KMS-11 (cell line): ENCODE data around the gene SLC24A5.

Experiments used
- H2AFZ ChIP-seq: fragments of 200-600 bp; sonication (generic); 2 replicates; pipeline ENCODE4 v1.6.1; 2016; ENCODE audit warnings: antibody characterized with exemption, mixed run types, low read depth
- H3K27ac ChIP-seq: fragments of 200-600 bp; sonication (generic); 2 replicates; pipeline ENCODE4 v1.6.1; 2016; ENCODE audit warnings: mild to moderate bottlenecking, mixed run types
- H3K27me3 ChIP-seq: fragments of 200-600 bp; sonication (generic); 2 replicates; pipeline ENCODE4 v1.6.1; 2017; ENCODE audit warnings: mild to moderate bottlenecking, low read depth, mixed run types, moderate library complexity; ENCODE audit not compliant: insufficient read depth
- H3K36me3 ChIP-seq: fragments of 200-600 bp; sonication (generic); 2 replicates; pipeline ENCODE4 v1.6.1; 2017; ENCODE audit warnings: mild to moderate bottlenecking, mixed run types; ENCODE audit not compliant: insufficient read depth
- H3K4me1 ChIP-seq: fragments of 200-600 bp; sonication (generic); 2 replicates; pipeline ENCODE4 v1.6.1; 2016; ENCODE audit warnings: mild to moderate bottlenecking, low read depth, mixed run types; ENCODE audit not compliant: poor library complexity, severe bottlenecking
- H3K4me2 ChIP-seq: fragments of 200-600 bp; sonication (generic); 2 replicates; pipeline ENCODE4 v1.7.0; 2016; ENCODE audit warnings: mild to moderate bottlenecking, mixed run types
- H3K4me3 ChIP-seq: fragments of 200-600 bp; sonication (generic); IDR thresholded peaks from 2 replicates; pipeline ENCODE4 v1.6.1; 2017; ENCODE audit warnings: low read depth, low read length, mixed read lengths; ENCODE audit not compliant: insufficient read depth
- H3K79me2 ChIP-seq: fragments of 200-600 bp; sonication (generic); 2 replicates; pipeline ENCODE4 v1.6.1; 2016; ENCODE audit warnings: low read depth, mixed run types; ENCODE audit not compliant: insufficient read depth
- H3K9ac ChIP-seq: fragments of 200-600 bp; sonication (generic); 2 replicates; pipeline ENCODE4 v1.6.1; 2016; ENCODE audit warnings: mild to moderate bottlenecking, mixed run types
- H4K20me1 ChIP-seq: fragments of 200-600 bp; sonication (generic); 2 replicates; pipeline ENCODE4 v1.6.1; 2016; ENCODE audit warnings: mild to moderate bottlenecking, mixed run types; ENCODE audit not compliant: insufficient read depth
- CTCF ChIP-seq: fragments of 200-600 bp; sonication (generic); conservative IDR thresholded peaks from 2 replicates; pipeline ENCODE4 v1.6.1; 2017; ENCODE audit warnings: low read depth, mild to moderate bottlenecking, antibody characterized with exemption, low read length, moderate library complexity, mixed read lengths

SLC24A5 gene

DNA sequence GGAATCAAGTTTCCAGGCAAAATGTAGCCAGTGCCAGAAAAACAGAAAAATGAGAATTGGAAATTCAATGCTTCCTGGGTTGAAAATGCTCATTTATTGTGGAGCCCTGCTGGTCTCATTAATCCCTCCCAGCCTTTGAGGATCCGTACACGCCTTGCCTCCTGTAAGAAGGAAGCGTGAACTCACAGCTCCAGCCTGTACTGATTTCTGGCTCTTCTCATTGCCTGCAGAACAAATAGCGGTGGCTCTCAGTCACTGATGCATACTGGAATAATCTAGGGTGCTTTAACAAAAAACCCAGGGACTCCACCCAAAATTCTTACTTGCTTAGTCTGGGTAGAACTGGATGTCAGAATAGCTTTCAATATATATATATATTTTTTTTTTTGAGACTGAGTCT is 29.3 kb upstream of the SLC24A5 start:
- Histone ChIP-seq H3K4me1 (no peaks in the 10 kb centered on the region), H3K4me3 (no peak overlapping the region), H4K20me1 (no peaks in the 10 kb centered on the region), H3K27ac (no peak overlapping the region), H3K4me2 (no peak overlapping the region), H3K9ac (no peak overlapping the region), H3K36me3 (no peaks in the 10 kb centered on the region), H3K79me2 (no peaks in the 10 kb centered on the region), H2AFZ (no peak overlapping the region), H3K27me3 (no peaks in the 10 kb centered on the region)
- TF ChIP-seq CTCF, result no peak

GRCh38 chr15:48096355-48096786 is 24.4 kb upstream of the SLC24A5 start:
- no peak overlapping the region for H3K4me2 ChIP-seq
- H3K4me1 ChIP-seq, result no peaks in the 10 kb centered on the region
- no peak overlapping the region for H3K27ac ChIP-seq
- no peaks in the 10 kb centered on the region for H3K27me3 ChIP-seq
- no peak for TF ChIP-seq CTCF
- H2AFZ ChIP-seq, result no peak overlapping the region
- no peak overlapping the region for H3K9ac ChIP-seq
- no peaks in the 10 kb centered on the region; the same call in 1 of the 2 replicates for H3K36me3 ChIP-seq
- no peaks in the 10 kb centered on the region for H3K79me2 ChIP-seq
- H4K20me1 ChIP-seq, result no peaks in the 10 kb centered on the region
- H3K4me3 ChIP-seq, result no peak overlapping the region

- H3K9ac ChIP-seq, result no peak overlapping the region
- no peak overlapping the region for H3K4me3 ChIP-seq
- TF ChIP-seq CTCF, result no peak
- H4K20me1 ChIP-seq, result no peaks in the 10 kb centered on the region
- no peak overlapping the region for H2AFZ ChIP-seq
- no peaks in the 10 kb centered on the region for H3K4me1 ChIP-seq
- H3K4me2 ChIP-seq, result no peak overlapping the region
- H3K27me3 ChIP-seq, result no peaks in the 10 kb centered on the region
- no peaks in the 10 kb centered on the region for H3K79me2 ChIP-seq
- H3K36me3 ChIP-seq, result no peaks in the 10 kb centered on the region; the same call in 1 of the 2 replicates
- H3K27ac ChIP-seq, result no peak overlapping the region
These were observed 24.0 kb upstream of the SLC24A5 start for GRCh38 chr15:48096813-48097212.

GRCh38 chr15:48097264-48097663 is 23.5 kb upstream of the SLC24A5 start:
- no peaks in the 10 kb centered on the region for H3K27me3 ChIP-seq
- no peak overlapping the region for H2AFZ ChIP-seq
- no peaks in the 10 kb centered on the region; the same call in 1 of the 2 replicates for H3K36me3 ChIP-seq
- H3K27ac ChIP-seq, result no peak overlapping the region
- no peak for TF ChIP-seq CTCF
- H3K4me3 ChIP-seq, result no peak overlapping the region
- no peak overlapping the region for H3K9ac ChIP-seq
- H3K79me2 ChIP-seq, result no peaks in the 10 kb centered on the region
- H3K4me1 ChIP-seq, result no peaks in the 10 kb centered on the region
- H3K4me2 ChIP-seq, result no peak overlapping the region
- H4K20me1 ChIP-seq, result no peaks in the 10 kb centered on the region
